ENCODE data around the gene BCAT1.
"Not testable (repeated sequence)": the region's sequence is repeated elsewhere in the genome, so short reads cannot be mapped to it uniquely, and the experiment has no call there.

Gene BCAT1

GRCh38 chr12:24975425-24975824 is 26.5 kb upstream of the BCAT1 start:
- no peak for TF ChIP-seq CTCF (conservative IDR thresholded peaks at IDR 0.05; ENCODE audit: low read length)
- no peak for DNase-seq (ENCODE audit: low read depth)

DNA sequence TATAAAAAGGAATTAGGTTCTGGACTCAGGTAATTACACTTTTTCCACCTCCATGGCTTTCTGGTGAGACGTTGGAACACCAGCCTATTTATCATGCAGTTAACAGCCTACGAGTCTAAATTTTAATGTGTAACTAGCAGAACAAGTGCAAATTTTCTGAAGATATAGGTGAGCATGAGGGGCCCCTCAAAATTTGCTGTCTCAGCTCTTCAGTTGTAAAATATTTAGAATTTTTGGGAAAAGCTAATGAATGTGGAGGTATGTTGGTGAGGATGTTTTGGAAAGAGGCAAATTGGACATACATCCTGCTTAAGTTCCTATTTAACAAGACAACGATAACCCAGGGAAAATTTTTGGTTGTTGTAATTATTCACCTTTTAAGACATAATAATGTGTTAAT is 25.3 kb upstream of the BCAT1 start:
- no peak overlapping the region for H3K4me3 ChIP-seq (ENCODE audit: low read length)
- no peak for TF ChIP-seq CTCF (conservative IDR thresholded peaks at IDR 0.05; ENCODE audit: low read length)
- DNase-seq (ENCODE audit: low read depth): no peak

More at GRCh38 chr12:24975425-24975824, 26.5 kb upstream of the BCAT1 start:
- H3K4me3 ChIP-seq (ENCODE audit: low read length): no peak overlapping the region

GRCh38 chr12:24972078-24972477 is 23.2 kb upstream of the BCAT1 start:
- no peak for DNase-seq (ENCODE audit: low read depth)
- TF ChIP-seq CTCF (conservative IDR thresholded peaks at IDR 0.05; ENCODE audit: low read length): no peak

DNA sequence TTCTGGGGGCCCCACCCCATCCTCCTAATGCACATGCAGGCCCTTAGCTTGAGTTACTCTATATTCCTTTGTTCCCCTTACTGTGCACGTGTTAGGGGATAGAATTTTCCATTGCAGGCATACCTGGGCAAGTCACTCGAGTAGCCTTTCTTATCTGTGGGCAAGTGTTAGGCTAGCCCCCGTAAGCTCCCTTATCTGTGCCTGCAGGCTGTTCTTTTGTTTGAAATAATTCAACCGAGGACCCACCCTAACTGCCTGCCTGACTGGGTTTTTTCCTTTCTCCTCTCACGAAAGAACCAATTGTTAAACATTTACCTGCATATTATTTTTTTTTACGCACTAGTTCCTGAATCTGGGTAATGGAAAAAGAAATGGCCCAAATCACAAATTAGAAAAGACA is 21.3 kb upstream of the BCAT1 start:
- no peak for DNase-seq (ENCODE audit: low read depth)
- no peak for TF ChIP-seq CTCF (conservative IDR thresholded peaks at IDR 0.05; ENCODE audit: low read length)
- no peak overlapping the region for H3K4me3 ChIP-seq (ENCODE audit: low read length)

More at GRCh38 chr12:24972078-24972477, 23.2 kb upstream of the BCAT1 start:
- no peak overlapping the region for H3K4me3 ChIP-seq (ENCODE audit: low read length)

- no peak overlapping the region for H3K4me3 ChIP-seq (ENCODE audit: low read length)
- DNase-seq (ENCODE audit: low read depth): no peak
- no peak for TF ChIP-seq CTCF (conservative IDR thresholded peaks at IDR 0.05; ENCODE audit: low read length)
Measured at GRCh38 chr12:24966951-24967564, 18.2 kb upstream of the BCAT1 start.

DNA sequence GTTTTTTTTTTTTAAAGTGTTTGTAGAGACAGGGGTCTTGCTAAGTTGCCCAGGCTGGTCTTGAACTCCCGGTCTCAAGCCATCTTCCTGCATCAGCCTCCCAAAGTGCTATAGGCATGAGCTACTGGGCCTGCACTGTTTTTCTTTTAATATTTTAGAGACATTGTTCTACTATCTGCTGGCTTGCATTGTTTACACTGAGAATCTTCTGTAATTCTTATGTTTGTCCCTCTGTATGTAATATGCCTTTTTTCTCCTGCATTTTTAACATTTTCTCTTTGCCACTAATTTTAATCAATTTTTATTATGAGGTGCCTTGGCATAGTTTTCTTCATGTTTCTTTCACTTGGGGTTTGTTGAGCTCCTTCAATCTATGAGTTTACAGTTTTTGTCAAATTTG is 15.4 kb upstream of the BCAT1 start:
- TF ChIP-seq CTCF (conservative IDR thresholded peaks at IDR 0.05; ENCODE audit: low read length): no peak
- DNase-seq (ENCODE audit: low read depth): no peak
- no peak overlapping the region for H3K4me3 ChIP-seq (ENCODE audit: low read length)

DNA sequence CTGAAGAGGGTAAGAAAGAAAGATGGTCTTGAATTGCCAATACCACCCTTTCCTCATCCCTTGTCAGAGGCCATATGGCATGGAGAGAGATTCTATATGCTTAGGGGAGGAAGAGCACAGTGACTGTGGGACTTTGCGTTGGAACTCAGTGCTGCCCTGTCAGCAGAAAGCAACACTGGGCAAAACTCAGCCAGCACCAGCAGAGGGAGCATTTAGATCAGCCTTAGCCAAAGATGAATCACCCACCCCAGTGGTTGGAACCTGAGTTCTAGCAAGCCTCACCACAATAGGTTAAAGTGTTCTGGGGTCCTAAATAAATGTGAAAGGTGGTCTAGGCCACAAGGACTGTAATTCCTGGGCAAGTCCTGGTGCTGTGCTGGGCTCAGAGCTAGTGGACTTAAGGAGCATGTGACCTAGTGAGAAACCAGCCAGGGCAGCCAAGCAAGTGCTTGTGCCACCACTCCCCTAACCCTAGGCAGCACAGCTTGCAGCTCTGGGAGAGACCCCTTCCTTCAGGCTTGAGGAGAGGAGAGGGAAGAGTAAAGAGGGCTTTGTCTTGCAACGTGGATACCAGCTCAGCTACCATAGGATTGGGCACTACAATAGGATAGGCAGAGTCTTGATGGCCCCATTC is 11.4 kb upstream of the BCAT1 start:
- peak; percentile 47 for DNase-seq (ENCODE audit: low read depth)
- no peak overlapping the region for H3K4me3 ChIP-seq (ENCODE audit: low read length)
- peak; percentile 79 for TF ChIP-seq CTCF (conservative IDR thresholded peaks at IDR 0.05; ENCODE audit: low read length)

GRCh38 chr12:24956351-24956750 is 7.5 kb upstream of the BCAT1 start:
- DNase-seq (ENCODE audit: low read depth); H3K4me3 ChIP-seq (ENCODE audit: low read length): not testable (repeated sequence)
